Hypothalamus (tissue), 51 donors: ENCODE measurements around the gene KEAP1.
"Not testable (repeated sequence)": the region's sequence is repeated elsewhere in the genome, so short reads cannot be mapped to it uniquely, and the experiment has no call there.

Experiments used
- DNase-seq, 51 donors: peaks; one replicate each; lab custom pipeline; 2025; lab: John Stamatoyannopoulos, UW

KEAP1 gene

GRCh38 chr19:10503002-10503789 is at the start of gene KEAP1:
TSS of gene KEAP1 (minus strand) at chr19:10503356. CDS start at chr19:10500033, 3,323 bp downstream.
- DNase-seq = peak in 23 of 51 donors; percentile 30 to 76 (median 51)

GRCh38 chr19:10552510-10553053 is 49.4 kb upstream of the KEAP1 start:
- peak in 3 of 51 donors; percentile 5 to 9 (median 9) for DNase-seq

DNA sequence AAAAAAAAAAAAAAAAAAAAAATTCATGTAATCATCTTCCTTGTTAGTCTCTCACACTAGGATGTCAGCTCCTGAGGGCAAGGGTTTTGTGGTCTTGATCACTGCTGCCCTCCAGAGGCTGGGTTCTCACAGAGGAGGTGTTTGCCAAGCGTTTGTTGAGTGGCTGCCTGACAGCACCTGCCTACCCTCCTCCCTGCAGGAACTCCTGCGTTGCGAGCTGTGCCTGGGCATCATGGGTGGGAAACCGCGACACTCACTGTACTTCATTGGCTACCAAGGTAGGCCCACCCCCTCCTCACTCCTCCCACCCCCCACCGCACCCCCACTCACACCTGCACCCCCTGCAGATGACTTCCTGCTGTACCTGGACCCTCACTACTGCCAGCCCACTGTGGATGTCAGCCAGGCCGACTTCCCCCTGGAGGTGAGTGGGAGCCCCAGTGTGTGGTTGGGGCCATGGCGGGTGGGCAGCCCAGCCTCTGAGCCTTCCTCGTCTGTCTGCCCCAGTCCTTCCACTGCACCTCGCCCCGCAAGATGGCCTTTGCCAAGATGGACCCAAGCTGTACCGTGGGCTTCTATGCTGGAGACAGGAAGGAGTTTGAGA is 48.6 kb upstream of the KEAP1 start:
- peak in 3 of 51 donors; percentile 2 to 13 (median 12) for DNase-seq

DNA sequence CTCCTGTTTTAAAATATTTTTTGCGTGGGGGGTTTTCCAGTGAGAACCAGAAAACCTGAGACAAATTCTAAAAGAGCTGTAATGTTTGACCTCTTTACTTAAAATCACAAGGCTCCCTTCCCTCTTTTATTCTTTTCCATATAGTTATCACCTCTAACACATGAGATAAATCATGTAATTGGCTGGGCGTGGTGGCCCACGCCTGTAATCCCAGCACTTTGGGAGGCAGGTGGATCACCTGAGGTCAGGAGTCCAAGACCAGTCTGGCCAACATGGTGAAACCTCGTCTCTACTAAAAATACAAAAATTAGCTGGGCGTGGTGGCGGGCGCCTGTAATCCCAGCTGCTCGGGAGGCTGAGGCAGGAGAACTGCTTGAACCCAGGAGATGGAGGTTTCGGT is 47.9 kb upstream of the KEAP1 start:
- DNase-seq = not testable (repeated sequence)

DNA sequence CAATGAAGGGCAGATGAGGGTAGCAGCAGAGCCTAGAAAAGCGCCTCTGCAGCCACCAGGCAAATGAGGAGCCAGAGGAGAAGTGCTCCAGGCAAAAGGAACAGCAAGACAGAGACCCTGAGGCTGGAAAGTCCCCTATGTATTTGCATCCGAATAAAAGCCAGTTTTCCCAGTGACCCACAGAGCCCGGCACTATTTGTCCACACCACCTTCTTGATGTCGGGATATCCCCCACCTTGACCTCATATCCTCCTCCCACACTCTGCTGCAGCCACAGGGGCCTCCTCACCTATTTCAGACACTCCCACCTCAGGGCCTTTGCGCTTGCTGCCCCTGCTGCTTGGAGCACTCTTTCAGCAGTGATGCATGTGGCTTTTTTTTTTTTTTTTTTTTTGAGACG is 47.2 kb upstream of the KEAP1 start:
- no peak for DNase-seq

GRCh38 chr19:10549733-10550132 is 46.6 kb upstream of the KEAP1 start:
- no peak for DNase-seq

- DNase-seq = no peak
These were observed 45.7 kb upstream of the KEAP1 start for GRCh38 chr19:10548746-10549276.

- no peak for DNase-seq
These were observed 43.7 kb upstream of the KEAP1 start for GRCh38 chr19:10546817-10547216.

GRCh38 chr19:10544753-10545251 is 41.6 kb upstream of the KEAP1 start:
- no peak for DNase-seq

- DNase-seq = peak in 4 of 51 donors; percentile 5 to 46 (median 34)
These were observed 41.1 kb upstream of the KEAP1 start for GRCh38 chr19:10544242-10544752.

DNA sequence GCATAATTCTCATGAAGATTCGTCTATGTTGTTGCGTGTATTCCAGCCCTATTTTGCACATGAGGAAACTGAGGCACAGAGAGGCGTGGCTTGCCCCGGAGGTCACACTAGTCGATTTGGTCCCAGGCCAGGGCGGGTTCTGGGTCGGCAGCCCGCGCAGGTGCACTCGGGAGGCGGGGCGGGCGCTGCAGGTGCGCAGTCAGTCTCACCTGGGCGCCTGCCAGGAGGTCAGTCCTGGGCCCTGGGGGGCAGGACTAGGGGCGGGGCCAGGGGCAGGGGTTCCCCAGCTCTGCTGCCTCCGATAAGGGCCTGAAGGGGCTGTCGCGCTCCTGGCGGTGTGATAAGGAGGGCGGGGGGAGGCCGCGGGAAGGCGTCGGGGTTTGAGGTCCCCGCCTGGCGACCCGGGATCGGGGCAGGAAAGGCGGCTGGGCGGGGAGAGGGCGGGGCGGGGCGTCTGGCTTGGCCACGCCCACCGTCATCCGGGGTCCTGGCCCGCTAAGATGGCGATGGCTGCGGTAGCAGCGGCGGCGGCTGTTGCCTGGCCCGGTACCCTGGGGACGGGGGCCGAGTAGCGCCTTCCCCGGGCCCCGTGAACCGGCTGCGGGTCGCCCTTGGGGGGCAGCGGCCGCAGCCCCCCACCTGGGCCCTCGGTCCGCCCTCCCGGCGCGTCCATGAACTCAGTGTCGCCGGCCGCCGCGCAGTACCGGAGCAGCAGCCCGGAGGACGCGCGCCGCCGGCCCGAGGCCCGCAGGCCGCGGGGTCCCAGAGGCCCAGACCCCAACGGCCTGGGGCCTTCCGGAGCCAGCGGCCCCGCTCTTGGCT is 40.5 kb upstream of the KEAP1 start, which contains the start of gene ATG4D:
Gene ATG4D, plus strand, starts transcription at position 485 of the 822 bp plus-strand sequence. Its CDS starts 187 bp downstream, at position 672.
- peak; percentile 13 to 87 (median 60) for DNase-seq

DNA sequence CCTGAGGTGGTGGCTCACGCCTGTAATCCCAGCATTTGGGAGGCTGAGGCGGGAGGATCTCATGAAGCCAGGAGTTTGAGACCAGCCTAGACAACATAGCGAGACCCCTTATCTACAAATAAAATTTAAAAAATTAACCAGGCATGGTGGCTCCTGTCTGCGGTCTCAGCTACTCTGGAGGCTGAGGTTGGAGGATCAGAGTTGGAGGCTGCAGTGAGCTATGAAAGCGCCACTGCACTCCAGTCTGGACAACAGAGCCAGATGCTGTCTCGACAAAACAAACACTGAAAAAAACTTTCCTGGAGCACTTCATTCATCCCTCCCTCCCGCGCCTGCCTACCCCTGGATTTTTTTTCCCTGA is 39.9 kb upstream of the KEAP1 start:
- DNase-seq = no peak

GRCh38 chr19:10539016-10539415 is 35.9 kb upstream of the KEAP1 start:
- not testable (repeated sequence) for DNase-seq

- no peak for DNase-seq
These were observed 35.2 kb upstream of the KEAP1 start for GRCh38 chr19:10538204-10538983.

DNA sequence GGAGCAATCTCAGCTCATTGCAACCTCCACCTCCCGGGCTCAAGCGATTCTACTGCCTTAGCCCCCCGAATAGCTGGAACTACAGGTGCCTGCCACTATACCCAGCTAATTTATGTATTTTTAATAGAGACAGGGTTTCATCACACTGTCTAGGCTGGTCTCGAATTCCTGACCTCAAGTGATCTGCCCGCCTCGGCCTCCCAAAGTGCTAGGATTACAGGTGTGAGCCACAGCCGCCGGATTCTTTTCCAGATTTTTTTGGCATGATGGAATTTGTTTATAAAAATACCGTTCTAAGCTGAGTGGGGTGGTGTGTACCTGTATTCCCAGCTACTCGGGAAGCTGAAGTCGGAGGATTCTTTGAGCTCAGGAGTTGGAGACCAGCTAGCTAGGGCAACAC is 34.5 kb upstream of the KEAP1 start:
- no peak for DNase-seq

DNA sequence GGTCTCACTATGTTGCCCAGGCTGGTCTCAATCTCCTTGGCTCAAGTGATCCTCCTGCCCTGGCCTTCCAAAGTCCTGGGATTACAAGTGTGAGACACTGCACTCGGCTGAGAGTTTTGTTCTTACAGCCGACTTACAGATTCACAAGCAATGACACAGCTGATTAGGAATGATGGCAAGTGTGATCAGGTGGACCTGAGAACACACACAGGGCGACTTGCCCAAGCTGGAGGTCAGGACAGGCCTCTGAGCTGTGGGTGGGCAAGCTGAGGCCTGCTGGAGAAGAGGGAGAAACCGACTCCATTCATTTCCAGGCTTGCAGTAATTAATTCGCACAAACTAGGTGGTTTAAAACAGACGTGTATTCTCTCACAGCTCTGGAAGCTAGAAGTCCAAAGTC is 32.5 kb upstream of the KEAP1 start:
- DNase-seq = no peak

DNA sequence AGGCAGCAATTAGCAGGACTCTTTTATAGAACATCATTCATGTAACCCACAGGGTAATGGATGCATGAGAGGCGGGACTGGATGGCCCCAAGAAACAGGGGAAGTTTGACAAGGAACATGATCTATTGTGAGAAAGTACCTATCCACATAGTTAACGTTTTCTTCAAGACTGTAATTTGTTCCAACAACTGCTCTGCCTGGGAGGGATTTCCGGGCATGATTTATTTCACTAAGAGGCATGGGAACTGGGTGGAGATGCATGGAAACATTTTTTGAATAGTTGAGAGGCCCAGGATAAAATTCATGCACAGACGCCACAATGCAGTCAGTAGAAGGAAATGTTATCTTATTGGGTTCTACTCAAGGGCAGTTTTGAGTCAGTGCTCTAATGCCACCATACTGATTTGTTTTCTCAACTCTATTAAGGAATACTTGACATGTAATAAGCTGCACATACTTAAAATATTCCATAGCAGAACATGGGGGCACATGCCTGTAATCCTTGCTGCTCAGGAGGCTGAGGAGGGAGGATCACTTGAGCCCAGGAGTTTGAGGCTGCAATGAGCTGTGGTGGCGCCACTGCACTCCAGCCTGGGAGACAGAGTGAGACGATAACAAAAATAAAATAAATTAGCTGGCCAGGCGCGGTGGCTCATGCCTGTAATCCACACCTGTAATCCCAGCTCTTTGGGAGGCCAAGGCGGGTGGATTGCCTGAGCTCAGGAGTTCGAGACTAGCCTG is 30.7 kb upstream of the KEAP1 start:
- no peak for DNase-seq

- DNase-seq = no peak
These were observed 29.3 kb upstream of the KEAP1 start for GRCh38 chr19:10532457-10532856.

DNA sequence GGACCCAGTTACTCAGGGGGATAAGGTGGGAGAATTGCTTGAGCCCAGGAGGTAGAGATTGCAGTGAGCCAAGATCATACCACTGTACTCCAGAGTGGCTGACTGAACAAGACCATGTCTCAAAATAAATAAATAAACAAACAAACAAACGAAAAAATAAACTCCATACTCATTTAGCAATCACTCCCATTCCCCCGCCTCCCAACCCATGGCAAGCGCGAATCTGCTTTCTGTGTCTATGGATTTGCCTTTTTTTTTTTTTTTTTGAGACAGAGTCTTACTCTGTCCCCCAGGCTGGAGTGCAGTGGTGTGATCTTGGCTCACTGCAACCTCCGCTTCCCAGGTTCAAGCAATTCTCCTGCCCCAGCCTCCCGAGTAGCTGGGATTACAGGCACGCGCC is 23.7 kb upstream of the KEAP1 start:
- DNase-seq = not testable (repeated sequence)
